Measurements from ENCODE around the gene TMEM131L. TPM values are rescaled to one million over a fixed set of nuclear protein-coding genes. Genes with fewer than 3 reads are reported as not detected.

Gene TMEM131L
- polyA plus RNA-seq, 1 experiment = 6.0 TPM

DNA sequence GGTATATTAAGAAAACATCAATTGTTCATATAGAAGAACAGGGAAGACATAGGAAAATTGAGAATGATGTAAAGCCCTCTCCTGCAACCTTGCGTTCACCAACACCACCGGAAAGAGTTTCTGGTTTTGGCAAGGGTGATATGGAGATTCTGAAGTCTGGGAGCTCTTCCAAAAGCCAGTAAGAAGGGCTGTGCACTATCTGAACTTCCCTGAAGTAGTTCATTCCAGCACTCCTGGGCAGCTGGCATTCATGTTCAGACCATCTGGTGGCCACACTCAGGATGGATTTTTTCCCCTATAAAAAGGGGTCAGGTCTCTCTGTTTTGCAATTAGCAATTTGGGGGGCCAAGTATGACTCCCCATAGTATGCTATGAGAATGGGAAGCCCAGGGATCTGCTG, 202.5 kb downstream of the TMEM131L start:
- no peak for DNase-seq (ENCODE audit: low read depth)
- Histone ChIP-seq H3K27me3 (ENCODE audit: control insufficient read depth, insufficient read depth, low read length) (0 out of 2 replicates have a peak, but pooled peaks cover 1% of the 10 kb centered on the region), H3K4me3 (ENCODE audit: low read depth, low read length) (no peak overlapping the region), H3K36me3 (ENCODE audit: control insufficient read depth, insufficient read depth, low read length) (no peaks in the 10 kb centered on the region)
- TF ChIP-seq, protein P1, sequence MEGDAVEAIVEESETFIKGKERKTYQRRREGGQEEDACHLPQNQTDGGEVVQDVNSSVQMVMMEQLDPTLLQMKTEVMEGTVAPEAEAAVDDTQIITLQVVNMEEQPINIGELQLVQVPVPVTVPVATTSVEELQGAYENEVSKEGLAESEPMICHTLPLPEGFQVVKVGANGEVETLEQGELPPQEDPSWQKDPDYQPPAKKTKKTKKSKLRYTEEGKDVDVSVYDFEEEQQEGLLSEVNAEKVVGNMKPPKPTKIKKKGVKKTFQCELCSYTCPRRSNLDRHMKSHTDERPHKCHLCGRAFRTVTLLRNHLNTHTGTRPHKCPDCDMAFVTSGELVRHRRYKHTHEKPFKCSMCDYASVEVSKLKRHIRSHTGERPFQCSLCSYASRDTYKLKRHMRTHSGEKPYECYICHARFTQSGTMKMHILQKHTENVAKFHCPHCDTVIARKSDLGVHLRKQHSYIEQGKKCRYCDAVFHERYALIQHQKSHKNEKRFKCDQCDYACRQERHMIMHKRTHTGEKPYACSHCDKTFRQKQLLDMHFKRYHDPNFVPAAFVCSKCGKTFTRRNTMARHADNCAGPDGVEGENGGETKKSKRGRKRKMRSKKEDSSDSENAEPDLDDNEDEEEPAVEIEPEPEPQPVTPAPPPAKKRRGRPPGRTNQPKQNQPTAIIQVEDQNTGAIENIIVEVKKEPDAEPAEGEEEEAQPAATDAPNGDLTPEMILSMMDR (IDR thresholded peaks at IDR 0.05; ENCODE audit: insufficient read depth, low read depth, low read length) = no peak
- ChIA-PET CTCF (interaction anchor here (1.1 kb wide), 1 partner anchor 117 kb away, joined by 3 read pairs; no protein-coding TSS in a partner anchor), POLR2A (no interaction called here)

DNA sequence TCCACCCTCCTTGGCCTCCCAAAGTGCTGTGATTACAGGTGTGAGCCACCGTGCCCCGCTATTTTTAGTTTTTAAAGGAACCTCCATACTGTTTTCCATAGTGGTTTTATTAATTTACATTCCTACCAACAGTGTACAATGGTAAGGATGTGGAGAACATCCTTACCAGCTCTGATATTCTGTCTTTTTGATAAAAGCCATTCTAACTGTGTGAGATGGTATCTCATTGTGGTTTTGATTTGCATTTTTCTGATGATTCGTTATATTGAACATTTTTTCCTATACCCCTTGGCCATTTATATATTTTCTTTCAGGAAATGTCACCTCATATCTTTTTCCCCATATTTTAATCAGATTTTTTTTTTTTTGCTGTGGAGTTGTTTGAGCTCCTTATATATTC, 203.7 kb downstream of the TMEM131L start:
- ChIA-PET POLR2A (no interaction called here), CTCF (interaction anchor here (0.7 to 0.9 kb wide), 3 partner anchors 9 to 80 kb away, joined by 3 to 4 read pairs (median 3); no protein-coding TSS in a partner anchor)
- no peak overlapping the region for H3K4me3 ChIP-seq (ENCODE audit: low read depth, low read length)
- H3K36me3 ChIP-seq (ENCODE audit: control insufficient read depth, insufficient read depth, low read length) = no peaks in the 10 kb centered on the region
- TF ChIP-seq, protein P1 (IDR thresholded peaks at IDR 0.05; ENCODE audit: insufficient read depth, low read depth, low read length) = no peak
- DNase-seq (ENCODE audit: low read depth) = no peak
- H3K27me3 ChIP-seq (ENCODE audit: control insufficient read depth, insufficient read depth, low read length) = 0 out of 2 replicates have a peak, but pooled peaks cover 1% of the 10 kb centered on the region

DNA sequence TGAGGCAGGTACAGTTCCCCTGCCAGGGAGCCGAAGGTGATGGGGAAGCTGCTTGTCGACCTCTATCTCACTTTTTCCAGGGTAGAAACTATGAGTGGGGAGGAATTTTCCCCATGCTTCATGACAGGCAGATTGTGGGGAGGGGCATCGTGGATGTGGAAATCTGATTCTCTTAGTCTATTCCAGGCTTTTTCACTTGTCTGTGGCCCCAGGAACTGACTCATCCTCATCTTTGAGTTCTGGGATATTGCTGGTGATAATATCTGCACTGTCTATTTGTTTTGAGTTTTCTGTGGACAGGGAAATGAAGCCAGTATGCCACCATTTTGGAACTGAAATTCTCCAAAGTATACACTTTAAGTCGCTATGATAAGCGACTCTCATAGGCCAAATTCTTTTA, 210.3 kb downstream of the TMEM131L start:
- H3K36me3 ChIP-seq (ENCODE audit: control insufficient read depth, insufficient read depth, low read length) = no peaks in the 10 kb centered on the region
- ChIA-PET CTCF (no interaction called here), POLR2A (no interaction called here)
- DNase-seq (ENCODE audit: low read depth) = no peak
- H3K4me3 ChIP-seq (ENCODE audit: low read depth, low read length) = no peak overlapping the region
- H3K27me3 ChIP-seq (ENCODE audit: control insufficient read depth, insufficient read depth, low read length) = peaks cover 4% of the 10 kb centered on the region
- TF ChIP-seq, protein P1 (IDR thresholded peaks at IDR 0.05; ENCODE audit: insufficient read depth, low read depth, low read length) = no peak

DNA sequence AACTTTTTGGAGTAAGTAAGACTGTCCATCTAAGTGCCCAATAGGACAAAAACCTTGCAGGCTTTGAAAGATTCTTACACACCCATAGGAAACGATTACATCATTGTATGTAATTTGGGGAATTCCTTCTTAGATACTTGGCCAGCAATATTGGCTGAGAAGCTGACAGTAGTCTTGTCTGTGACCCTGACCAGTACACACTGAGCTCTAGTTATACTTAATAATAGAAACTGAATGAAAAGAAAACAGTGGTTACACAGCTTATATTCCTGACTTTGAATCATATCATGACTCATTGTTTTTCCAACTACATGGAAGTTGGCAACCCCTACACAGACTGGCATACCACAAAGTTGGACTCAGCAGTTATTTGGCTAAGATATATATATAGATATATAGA, 210.8 kb downstream of the TMEM131L start:
- POLR2A ChIA-PET = no interaction called here
- TF ChIP-seq, protein P1 (IDR thresholded peaks at IDR 0.05; ENCODE audit: insufficient read depth, low read depth, low read length) = no peak
- CTCF ChIA-PET = no interaction called here
- peaks cover 4% of the 10 kb centered on the region for H3K27me3 ChIP-seq (ENCODE audit: control insufficient read depth, insufficient read depth, low read length)
- no peak overlapping the region for H3K4me3 ChIP-seq (ENCODE audit: low read depth, low read length)
- DNase-seq (ENCODE audit: low read depth) = peak; percentile 23
- H3K36me3 ChIP-seq (ENCODE audit: control insufficient read depth, insufficient read depth, low read length) = no peaks in the 10 kb centered on the region

DNA sequence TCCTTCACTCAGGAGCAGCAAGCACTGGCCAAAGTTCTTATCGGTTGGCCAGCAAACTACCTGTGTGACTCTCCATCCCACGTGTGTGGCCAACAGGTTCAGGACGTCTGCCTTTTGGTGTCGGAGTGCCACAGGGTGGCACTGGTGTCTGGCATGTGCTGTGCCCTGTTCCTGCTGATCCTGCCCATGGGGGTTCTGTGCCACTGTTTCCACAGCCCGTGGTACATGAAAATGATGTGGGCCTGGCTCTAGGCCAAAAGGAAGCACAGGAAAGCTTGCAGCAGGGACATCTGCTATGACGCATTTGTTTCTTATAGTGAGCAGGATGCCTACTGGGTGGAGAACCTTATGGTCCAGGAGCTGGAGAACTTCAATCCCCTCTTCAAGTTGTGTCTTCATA, 213.3 kb downstream of the TMEM131L start:
- TF ChIP-seq, protein P1 (IDR thresholded peaks at IDR 0.05; ENCODE audit: insufficient read depth, low read depth, low read length) = no peak
- Histone ChIP-seq H3K27me3 (ENCODE audit: control insufficient read depth, insufficient read depth, low read length) (peaks cover 11% of the 10 kb centered on the region), H3K4me3 (ENCODE audit: low read depth, low read length) (no peak overlapping the region), H3K36me3 (ENCODE audit: control insufficient read depth, insufficient read depth, low read length) (no peaks in the 10 kb centered on the region)
- ChIA-PET CTCF (no interaction called here), POLR2A (no interaction called here)
- no peak for DNase-seq (ENCODE audit: low read depth)
